ENCODE measurements around the gene SLC25A6.

SLC25A6 gene

DNA sequence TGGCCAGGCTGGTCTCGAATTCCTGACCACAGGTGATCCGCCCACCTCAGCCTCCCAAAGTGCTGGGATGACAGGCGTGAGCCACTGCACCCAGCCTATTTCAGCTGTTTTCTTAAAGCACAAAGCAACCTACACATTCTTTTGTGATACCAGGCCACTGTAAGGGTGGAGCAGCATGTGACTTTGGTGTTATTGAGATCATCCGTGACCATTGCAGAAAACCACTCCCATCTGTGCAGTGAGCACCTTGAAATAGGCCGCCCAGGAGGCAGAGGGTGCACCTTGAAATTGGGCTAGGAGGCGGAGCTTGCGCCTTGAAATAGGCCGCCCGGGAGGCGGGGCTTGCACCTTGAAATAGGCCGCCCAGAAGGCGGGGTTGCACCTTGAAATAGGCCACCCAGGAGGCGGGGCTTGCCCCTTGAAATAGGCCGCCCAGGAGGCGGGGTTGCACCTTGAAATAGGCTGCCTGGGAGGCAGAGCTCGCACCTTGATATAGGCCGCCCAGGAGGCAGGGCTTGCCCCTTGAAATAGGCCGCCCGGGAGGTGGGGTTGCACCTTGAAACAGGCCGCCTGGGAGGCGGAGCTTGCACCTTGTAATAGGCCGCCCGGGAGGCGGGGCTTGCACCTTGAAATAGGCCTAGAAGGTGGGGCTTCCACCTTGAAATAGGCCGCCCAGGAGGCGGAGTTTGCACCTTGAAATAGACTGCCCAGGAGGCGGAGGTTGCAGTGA lies 9.0 kb upstream of the SLC25A6 start:
- H3K9me3 ChIP-seq (ENCODE audit: control insufficient read depth, insufficient read depth, low read length): no peaks in the 10 kb centered on the region
- peaks cover 6% of the 10 kb centered on the region; the same call in 1 of the 2 replicates for H3K4me1 ChIP-seq (ENCODE audit: insufficient read depth, low read length)
- no peak overlapping the region for H3K9ac ChIP-seq (ENCODE audit: low read depth, low read length)
- peaks cover 18% of the 10 kb centered on the region; the same call in 1 of the 2 replicates for H3K36me3 ChIP-seq (ENCODE audit: insufficient read depth, low read length)

DNA sequence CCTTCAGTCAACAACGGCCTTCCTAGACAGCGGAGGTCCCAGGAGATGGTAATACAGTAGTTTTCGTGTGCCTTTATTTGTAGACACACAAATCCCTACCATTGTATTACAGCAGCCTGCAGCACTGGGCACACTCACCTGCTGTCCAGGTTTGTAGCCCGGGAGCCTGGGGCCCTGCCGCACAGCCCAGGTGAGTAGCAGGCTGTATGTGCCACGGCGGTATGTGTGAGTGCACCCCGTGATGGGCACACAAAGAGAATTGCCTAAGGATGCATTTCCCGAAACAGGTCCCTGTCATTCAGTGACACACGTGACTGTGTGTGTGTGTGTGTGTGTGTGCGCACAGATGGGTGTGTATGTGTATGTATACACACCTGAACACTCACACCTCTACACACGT lies 8.1 kb upstream of the SLC25A6 start:
- Histone ChIP-seq H3K36me3 (ENCODE audit: insufficient read depth, low read length) (peaks cover 15% of the 10 kb centered on the region; the same call in 1 of the 2 replicates), H3K4me1 (ENCODE audit: insufficient read depth, low read length) (peaks cover 6% of the 10 kb centered on the region; the same call in 1 of the 2 replicates)

DNA sequence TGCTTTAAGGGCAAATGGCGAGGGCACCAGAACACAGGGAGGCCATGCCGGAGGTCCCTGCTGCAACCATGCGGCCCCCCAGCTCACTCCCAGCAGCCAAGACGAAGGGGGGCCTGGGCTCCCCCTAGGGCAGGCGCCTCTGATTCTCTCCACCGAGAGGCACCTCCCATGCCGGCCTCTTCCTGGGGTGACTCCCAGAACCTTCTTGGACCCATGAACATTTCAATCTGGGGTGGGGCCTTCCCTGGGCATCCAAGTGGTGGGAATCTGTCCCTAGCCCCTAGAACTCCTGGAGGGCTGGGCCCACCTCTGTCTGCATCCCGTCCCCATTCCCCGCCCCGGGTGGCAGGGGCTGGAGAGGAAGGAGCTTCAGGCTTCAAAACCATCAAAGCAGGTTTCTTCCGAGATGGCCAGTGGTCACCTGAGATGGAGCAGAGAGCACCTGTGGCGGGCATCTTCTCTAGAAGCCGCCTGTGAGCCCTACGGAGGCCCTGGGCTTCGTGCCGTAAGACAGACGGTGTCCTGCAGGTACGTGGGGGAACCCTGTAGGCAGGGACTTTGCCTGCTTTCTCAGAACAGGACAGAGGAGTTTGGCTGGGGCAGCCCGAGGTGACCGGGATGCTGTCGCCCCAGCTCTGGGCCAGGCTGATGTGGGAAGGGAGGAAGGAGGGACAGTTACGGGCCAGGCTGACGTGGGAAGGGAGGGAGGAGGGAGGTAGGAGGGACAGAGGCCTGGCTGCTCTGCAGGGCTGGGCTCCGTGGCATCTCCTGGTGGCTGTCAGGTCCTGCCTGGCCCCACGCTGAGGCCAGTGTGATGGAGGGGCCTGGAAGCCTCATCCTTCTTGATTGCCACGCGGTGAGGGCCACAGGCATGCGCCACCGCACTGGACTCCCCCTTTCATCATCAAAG lies 6.8 kb upstream of the SLC25A6 start:
- peaks cover 5% of the 10 kb centered on the region; the same call in 1 of the 2 replicates for H3K36me3 ChIP-seq (ENCODE audit: insufficient read depth, low read length)

More for the DNA sequence above, 8.1 kb upstream of the SLC25A6 start:
- H3K9me3 ChIP-seq (ENCODE audit: control insufficient read depth, insufficient read depth, low read length): no peaks in the 10 kb centered on the region
- no peak overlapping the region for H3K9ac ChIP-seq (ENCODE audit: low read depth, low read length)

DNA sequence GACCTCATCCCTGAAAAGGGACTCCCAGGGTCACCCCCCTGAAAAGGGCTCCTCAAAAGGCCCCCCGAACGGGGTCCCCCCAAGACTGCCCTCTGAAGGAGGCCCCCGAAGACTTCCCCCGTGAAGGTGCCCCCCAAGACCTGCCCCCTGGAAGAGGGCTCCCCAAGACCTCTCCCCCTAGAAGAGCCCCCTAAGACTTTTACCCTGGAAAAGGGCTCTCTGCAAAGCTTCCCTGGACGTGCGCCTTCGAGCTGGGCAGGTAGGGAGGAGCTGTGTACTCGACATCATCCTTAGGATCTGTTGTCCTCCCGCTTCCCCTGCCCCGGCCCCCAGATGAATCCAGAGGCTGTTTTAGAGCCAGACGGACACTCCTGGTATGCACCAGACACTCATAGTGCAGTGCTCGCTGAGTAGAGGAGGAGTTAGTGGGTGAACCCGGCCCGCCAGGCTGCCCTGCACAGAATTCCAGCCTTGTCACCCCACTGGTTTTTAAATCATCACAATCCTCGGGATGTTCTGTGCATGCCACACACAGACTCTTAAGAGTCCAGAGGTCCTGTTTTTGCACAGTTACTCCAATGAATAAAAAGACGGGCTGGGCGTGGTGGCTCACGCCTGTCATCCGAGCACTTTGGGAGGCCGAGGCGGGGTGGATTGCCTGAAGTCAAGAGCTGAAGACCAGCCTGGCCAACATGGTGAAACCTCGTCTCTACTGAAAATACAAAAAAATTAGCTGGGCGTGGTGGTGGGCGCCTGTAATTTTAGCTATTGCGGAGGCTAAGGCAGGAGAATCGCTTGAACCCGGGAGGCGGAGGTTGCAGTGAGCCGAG lies 5.7 kb upstream of the SLC25A6 start:
- no peaks in the 10 kb centered on the region; the same call in 1 of the 2 replicates for H3K36me3 ChIP-seq (ENCODE audit: insufficient read depth, low read length)
- H3K4me1 ChIP-seq (ENCODE audit: insufficient read depth, low read length): peaks cover 6% of the 10 kb centered on the region; the same call in 1 of the 2 replicates
- H3K9me3 ChIP-seq (ENCODE audit: control insufficient read depth, insufficient read depth, low read length): no peaks in the 10 kb centered on the region
- H3K9ac ChIP-seq (ENCODE audit: low read depth, low read length): no peak overlapping the region

More for the DNA sequence above, 6.8 kb upstream of the SLC25A6 start:
- no peaks in the 10 kb centered on the region for H3K9me3 ChIP-seq (ENCODE audit: control insufficient read depth, insufficient read depth, low read length)
- peaks cover 6% of the 10 kb centered on the region; the same call in 1 of the 2 replicates for H3K4me1 ChIP-seq (ENCODE audit: insufficient read depth, low read length)
- no peak overlapping the region for H3K9ac ChIP-seq (ENCODE audit: low read depth, low read length)

DNA sequence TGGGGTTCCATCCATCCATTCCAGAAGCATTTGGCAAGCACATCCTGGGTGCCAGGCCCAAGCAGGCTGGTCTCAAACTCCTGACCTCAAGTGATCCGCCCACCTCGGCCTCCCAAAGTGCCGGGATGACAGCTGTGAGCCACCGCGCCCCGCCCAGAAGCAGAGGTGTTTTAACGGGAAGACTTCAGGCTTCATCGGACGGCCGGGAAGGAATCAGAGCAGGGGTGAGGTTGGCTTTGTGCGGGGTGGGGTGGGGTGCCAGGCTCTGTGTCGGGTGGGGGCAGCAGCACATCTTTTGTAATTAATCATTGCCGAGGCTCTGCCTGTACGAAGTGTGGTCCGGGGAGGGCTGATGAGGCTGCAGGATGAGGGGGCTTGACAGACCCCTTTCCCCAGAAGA lies 5.1 kb upstream of the SLC25A6 start:
- H3K36me3 ChIP-seq (ENCODE audit: insufficient read depth, low read length): no peaks in the 10 kb centered on the region; the same call in 1 of the 2 replicates
- no peak overlapping the region for H3K9ac ChIP-seq (ENCODE audit: low read depth, low read length)
- peaks cover 6% of the 10 kb centered on the region; the same call in 1 of the 2 replicates for H3K4me1 ChIP-seq (ENCODE audit: insufficient read depth, low read length)
- H3K9me3 ChIP-seq (ENCODE audit: control insufficient read depth, insufficient read depth, low read length): no peaks in the 10 kb centered on the region

DNA sequence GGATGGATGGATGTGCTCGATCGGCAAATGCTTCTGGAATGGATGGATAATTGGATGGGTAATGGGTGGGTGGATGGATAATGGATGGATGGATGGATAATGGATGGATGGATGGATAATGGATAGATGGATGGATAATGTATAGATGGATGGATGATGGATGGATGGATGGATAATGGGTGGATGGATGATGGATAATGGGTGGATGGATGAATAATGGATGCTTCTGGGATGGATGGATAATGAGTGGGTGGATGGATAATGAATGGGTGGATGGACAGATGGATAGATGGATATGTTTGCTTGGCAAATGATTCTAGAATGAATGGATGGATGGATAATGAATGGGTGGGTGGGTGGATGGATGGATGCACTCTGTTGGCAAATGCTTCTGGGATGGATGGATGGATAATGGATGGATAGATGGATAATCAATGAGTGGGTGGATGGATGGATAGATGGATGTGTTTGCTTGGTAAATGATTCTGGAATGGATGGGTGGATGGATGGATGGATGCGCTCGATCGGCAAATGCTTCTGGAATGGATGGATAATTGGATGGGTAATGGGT lies 3.8 kb upstream of the SLC25A6 start:
- H3K4me1 ChIP-seq (ENCODE audit: insufficient read depth, low read length): no peaks in the 10 kb centered on the region; the same call in 1 of the 2 replicates
- H3K9me3 ChIP-seq (ENCODE audit: control insufficient read depth, insufficient read depth, low read length): no peaks in the 10 kb centered on the region
- peaks cover 3% of the 10 kb centered on the region; the same call in 1 of the 2 replicates for H3K36me3 ChIP-seq (ENCODE audit: insufficient read depth, low read length)
- H3K9ac ChIP-seq (ENCODE audit: low read depth, low read length): no peak overlapping the region

DNA sequence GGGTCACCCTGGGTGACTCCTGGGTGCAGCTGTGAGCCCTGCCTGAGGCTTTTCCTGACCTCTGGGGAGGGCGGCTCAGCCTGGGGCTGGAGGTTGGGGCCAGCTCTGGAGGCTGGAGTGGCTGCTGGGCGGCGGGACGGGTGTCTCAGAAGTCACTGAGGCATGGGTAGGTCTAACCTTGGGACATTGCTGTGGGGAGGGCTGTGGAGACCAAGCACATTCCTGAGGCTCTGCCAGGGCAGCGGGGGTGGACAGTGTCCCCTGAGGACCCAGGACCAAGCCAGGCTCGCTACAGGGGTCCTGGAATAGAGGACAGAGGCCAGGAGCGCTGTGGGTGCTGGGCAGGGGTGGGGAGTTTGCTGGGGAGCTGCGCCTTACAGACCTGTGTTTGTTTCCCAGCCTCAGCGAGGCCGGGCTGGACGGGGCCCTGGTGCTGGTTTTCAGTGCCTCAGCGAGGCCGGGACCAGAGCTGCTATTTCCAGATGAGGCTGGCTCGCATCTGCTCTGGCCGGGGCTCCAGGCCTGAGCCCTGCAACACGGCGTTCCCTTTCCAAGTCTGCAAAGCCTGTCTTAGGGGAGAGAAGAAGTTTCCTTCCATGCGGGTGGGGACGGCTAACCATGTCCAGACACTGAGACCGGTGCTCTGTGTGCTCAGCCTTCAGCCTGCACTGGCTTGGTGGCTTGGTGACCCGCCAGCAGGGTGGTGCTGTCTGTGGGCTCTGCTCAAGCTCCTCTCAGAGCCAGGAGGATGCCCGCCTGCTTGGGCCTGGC lies 3.0 kb upstream of the SLC25A6 start:
- Histone ChIP-seq H3K36me3 (ENCODE audit: insufficient read depth, low read length) (peaks cover 11% of the 10 kb centered on the region), H3K9me3 (ENCODE audit: control insufficient read depth, insufficient read depth, low read length) (no peaks in the 10 kb centered on the region), H3K4me1 (ENCODE audit: insufficient read depth, low read length) (no peaks in the 10 kb centered on the region; the same call in 1 of the 2 replicates), H3K9ac (ENCODE audit: low read depth, low read length) (no peak overlapping the region)

DNA sequence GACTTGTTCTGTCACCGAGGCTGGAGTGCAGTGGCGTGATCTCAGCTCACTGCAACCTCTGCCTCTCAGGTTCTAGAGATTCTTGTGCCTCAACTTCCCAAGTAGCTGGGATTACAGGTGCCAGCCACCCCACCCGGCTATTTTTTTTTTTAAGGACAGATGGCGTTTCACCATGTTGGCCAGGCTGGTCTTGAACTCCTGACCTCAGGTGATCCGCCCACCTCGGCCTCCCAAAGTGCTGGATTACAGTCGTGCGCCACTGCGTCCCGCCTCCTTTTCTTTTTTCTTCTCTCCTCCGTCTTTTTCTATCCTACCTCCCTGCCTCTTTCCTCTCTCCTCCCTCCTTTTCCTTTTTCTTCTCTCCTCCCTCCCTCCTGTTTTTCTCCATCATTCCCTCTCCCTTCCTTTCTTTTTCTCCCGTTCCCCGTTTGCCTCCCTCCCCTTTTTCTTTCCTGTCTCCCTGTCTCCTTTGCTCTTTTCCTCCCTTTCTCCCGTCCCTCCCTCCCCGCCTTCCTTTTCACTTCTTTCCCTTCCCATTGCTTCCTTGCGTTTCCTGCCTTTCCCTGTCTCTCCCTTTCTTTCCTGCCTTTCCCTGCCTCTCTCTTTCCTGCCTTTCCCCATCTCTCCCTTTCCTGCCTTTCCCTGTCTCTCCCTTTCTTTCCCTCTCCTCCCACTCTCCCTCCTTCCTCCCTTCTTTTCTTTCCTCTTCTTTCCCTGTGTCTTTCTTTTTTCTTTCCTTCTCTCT lies 2.1 kb upstream of the SLC25A6 start:
- H3K36me3 ChIP-seq (ENCODE audit: insufficient read depth, low read length): peaks cover 19% of the 10 kb centered on the region
- no peaks in the 10 kb centered on the region for H3K9me3 ChIP-seq (ENCODE audit: control insufficient read depth, insufficient read depth, low read length)
- H3K9ac ChIP-seq (ENCODE audit: low read depth, low read length): peak overlapping the region; percentile 92; the same call in 1 of the 2 replicates
- H3K4me1 ChIP-seq (ENCODE audit: insufficient read depth, low read length): no peaks in the 10 kb centered on the region; the same call in 1 of the 2 replicates

DNA sequence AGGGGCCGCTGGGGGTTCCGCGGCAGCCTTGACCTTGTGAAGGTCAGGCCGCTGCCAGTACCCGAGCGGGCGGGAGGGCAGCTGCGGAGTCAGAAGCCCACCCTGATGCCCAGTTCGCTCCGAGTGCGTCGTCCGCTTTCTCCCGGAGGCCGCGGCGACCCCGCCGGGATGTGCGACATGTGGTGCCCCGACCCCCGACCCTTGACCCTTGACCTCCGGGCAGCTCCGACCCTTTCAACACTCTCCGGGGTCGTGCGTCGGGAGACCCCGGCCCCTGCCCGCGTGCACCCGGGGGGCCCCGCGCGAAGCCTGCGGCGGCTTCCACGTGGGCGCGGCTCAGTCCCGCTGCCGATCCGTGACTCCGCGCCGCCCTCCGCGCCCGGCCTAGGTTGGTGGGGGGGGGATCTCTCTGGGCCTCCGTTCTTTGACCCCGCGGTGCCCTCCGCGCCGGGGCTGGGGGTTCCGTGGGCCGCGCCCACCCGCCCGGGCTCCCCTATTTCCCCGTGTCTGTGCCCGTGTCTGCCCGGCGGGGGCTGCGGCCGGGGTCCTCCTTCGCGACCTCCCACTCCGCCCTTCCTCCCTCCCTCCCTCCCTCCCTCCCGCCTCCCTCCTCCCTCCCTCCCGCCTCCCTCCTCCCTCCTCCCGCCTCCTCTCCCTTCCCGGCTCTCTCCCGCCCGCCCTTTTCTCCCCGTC lies 609 bp upstream of the SLC25A6 start:
- H3K4me1 ChIP-seq (ENCODE audit: insufficient read depth, low read length): no peaks in the 10 kb centered on the region; the same call in 1 of the 2 replicates
- H3K9ac ChIP-seq (ENCODE audit: low read depth, low read length): peak overlapping the region; percentile 99
- H3K9me3 ChIP-seq (ENCODE audit: control insufficient read depth, insufficient read depth, low read length): no peaks in the 10 kb centered on the region
- peaks cover 34% of the 10 kb centered on the region for H3K36me3 ChIP-seq (ENCODE audit: insufficient read depth, low read length)

DNA sequence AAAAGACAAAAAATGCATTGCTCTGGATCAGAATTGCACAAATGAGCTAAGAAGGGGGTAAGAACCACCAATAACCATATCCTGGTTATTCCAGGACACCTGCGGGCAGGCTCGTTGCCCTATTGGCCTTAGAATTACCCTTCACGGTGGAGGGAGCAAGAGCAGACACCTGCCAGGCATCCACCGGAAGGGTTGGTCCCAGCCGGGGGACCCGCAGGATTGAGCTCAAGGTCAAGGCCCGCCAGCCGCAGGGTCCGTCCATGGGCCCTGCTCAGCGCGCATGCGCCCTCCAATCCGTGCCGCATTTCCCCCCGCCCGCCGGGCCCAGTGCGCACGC lies 575 bp downstream of the SLC25A6 start:
- Histone ChIP-seq H3K9ac (ENCODE audit: low read depth, low read length) (peak overlapping the region; percentile 99), H3K9me3 (ENCODE audit: control insufficient read depth, insufficient read depth, low read length) (no peaks in the 10 kb centered on the region), H3K36me3 (ENCODE audit: insufficient read depth, low read length) (peaks cover 41% of the 10 kb centered on the region), H3K4me1 (ENCODE audit: insufficient read depth, low read length) (no peaks in the 10 kb centered on the region; the same call in 1 of the 2 replicates)

DNA sequence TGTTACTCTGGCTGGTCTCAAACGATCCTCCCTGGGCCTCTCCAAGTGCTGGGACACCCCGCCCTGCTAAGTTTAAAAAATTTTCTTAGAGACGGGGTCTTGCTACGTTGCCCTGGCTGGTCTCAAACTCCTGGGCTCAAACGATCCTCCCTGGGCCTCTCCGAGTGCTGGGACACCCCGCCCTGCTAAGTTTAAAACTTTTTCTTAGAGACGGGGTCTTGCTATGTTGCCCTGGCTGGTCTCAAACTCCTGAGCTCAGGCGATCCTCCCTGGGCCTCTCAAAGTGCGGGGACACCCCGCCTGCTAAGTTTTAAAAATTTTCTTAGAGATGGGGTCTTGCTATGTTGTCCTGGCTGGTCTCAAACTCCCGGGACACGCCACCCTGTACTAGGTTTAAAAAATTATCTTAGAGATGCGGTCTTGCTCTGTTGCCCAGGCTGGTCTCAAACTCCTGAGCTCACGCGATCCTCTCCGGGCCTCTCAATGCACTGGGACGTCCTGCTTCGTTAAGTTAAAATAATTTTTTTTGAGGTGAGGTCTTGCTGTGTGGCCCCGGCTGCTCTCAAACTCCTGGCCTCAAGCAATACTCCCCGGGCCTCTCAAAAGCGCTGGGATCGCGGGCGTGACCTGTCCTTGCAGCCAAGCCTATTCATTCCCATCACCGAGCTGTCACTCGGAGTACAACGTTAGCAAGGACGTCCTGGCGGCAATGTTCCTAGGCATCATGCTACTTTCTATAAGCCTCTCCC lies 1.1 kb downstream of the SLC25A6 start:
- Histone ChIP-seq H3K9me3 (ENCODE audit: control insufficient read depth, insufficient read depth, low read length) (no peaks in the 10 kb centered on the region), H3K36me3 (ENCODE audit: insufficient read depth, low read length) (peaks cover 45% of the 10 kb centered on the region), H3K4me1 (ENCODE audit: insufficient read depth, low read length) (no peaks in the 10 kb centered on the region; the same call in 1 of the 2 replicates), H3K9ac (ENCODE audit: low read depth, low read length) (peak overlapping the region; percentile 99)

DNA sequence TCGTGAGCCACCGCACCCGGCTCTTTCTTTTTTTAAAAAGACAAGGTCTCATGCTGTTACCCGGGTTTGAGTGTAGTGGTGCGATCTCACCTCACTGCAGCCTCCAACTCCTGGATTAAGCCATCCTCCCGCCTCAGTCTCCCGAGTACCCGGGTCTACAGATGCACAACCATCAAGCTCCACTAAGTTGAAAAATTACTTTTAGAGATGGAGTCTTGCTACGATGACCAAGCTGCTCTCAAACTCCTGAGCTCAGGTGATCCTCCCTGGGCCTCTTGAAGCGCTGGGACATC lies 2.0 kb downstream of the SLC25A6 start:
- H3K4me1 ChIP-seq (ENCODE audit: insufficient read depth, low read length): no peaks in the 10 kb centered on the region; the same call in 1 of the 2 replicates

More for the DNA sequence above, 2.0 kb downstream of the SLC25A6 start:
- Histone ChIP-seq H3K9me3 (ENCODE audit: control insufficient read depth, insufficient read depth, low read length) (no peaks in the 10 kb centered on the region), H3K9ac (ENCODE audit: low read depth, low read length) (no peak overlapping the region), H3K36me3 (ENCODE audit: insufficient read depth, low read length) (peaks cover 46% of the 10 kb centered on the region)
